Chondrocyte (in vitro differentiated cells): ENCODE data around the gene MAML3. TPM values are rescaled to one million over a fixed set of nuclear protein-coding genes. Genes with fewer than 3 reads are reported as not detected.

Source experiments
- DNase-seq: peaks from one replicate; pipeline ENCODE4 v3.0.0; 2021; ENCODE audit warnings: mixed read lengths, low spot score
- H3K27ac Mint-ChIP-seq: one replicate; pipeline ENCODE4 v1.8.0; 2021; ENCODE audit warnings: mild to moderate bottlenecking, moderate library complexity, mixed read lengths; ENCODE audit not compliant: unreplicated experiment
- H3K27me3 Mint-ChIP-seq: 2 replicates; pipeline ENCODE4 v1.8.0; 2021; ENCODE audit warnings: low read depth, mixed read lengths
- H3K36me3 Mint-ChIP-seq: 2 replicates; pipeline ENCODE4 v1.8.0; 2021; ENCODE audit warnings: low read depth, mixed read lengths
- H3K4me1 Mint-ChIP-seq: 2 replicates; pipeline ENCODE4 v1.8.0; 2021; ENCODE audit warnings: low read depth, mild to moderate bottlenecking, mixed read lengths
- H3K4me3 Mint-ChIP-seq: one replicate; pipeline ENCODE4 v1.8.0; 2021; ENCODE audit warnings: mild to moderate bottlenecking, moderate library complexity, mixed read lengths; ENCODE audit not compliant: unreplicated experiment
- H3K9me3 Mint-ChIP-seq: 2 replicates; pipeline ENCODE4 v1.8.0; 2021; ENCODE audit warnings: low read depth, mixed read lengths
- total RNA-seq: library from RNA; stranded (reverse); gene quantifications from 3 replicates; pipeline ENCODE4 v1.2.1, GENCODE V29; 2021
- TF ChIP-seq, protein P1 (sequence below): fragments of 200-600 bp; sonication (generic); IDR thresholded peaks from 2 replicates; pipeline ENCODE4 v1.5.0; 2021; ENCODE audit warnings: antibody characterized with exemption, mild to moderate bottlenecking, moderate library complexity

Gene MAML3
- total RNA-seq, 1 donor from 2014 or later, result 1.6 TPM

- no peak overlapping the region for H3K27ac Mint-ChIP-seq
- H3K4me3 Mint-ChIP-seq, result no peak overlapping the region
- TF ChIP-seq, protein P1, sequence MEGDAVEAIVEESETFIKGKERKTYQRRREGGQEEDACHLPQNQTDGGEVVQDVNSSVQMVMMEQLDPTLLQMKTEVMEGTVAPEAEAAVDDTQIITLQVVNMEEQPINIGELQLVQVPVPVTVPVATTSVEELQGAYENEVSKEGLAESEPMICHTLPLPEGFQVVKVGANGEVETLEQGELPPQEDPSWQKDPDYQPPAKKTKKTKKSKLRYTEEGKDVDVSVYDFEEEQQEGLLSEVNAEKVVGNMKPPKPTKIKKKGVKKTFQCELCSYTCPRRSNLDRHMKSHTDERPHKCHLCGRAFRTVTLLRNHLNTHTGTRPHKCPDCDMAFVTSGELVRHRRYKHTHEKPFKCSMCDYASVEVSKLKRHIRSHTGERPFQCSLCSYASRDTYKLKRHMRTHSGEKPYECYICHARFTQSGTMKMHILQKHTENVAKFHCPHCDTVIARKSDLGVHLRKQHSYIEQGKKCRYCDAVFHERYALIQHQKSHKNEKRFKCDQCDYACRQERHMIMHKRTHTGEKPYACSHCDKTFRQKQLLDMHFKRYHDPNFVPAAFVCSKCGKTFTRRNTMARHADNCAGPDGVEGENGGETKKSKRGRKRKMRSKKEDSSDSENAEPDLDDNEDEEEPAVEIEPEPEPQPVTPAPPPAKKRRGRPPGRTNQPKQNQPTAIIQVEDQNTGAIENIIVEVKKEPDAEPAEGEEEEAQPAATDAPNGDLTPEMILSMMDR, result no peak
- no peaks in the 10 kb centered on the region for H3K4me1 Mint-ChIP-seq
- no peaks in the 10 kb centered on the region for H3K9me3 Mint-ChIP-seq
- no peaks in the 10 kb centered on the region for H3K36me3 Mint-ChIP-seq
- no peak for DNase-seq
- no peaks in the 10 kb centered on the region for H3K27me3 Mint-ChIP-seq
Measured at GRCh38 chr4:139773560-139774318, 380.2 kb downstream of the MAML3 start.

GRCh38 chr4:139770361-139770760, 383.6 kb downstream of the MAML3 start:
- TF ChIP-seq, protein P1, result no peak
- Mint-ChIP-seq H3K9me3 (no peaks in the 10 kb centered on the region), H3K4me3 (no peak overlapping the region), H3K4me1 (no peaks in the 10 kb centered on the region), H3K27ac (no peak overlapping the region), H3K27me3 (no peaks in the 10 kb centered on the region), H3K36me3 (no peaks in the 10 kb centered on the region)
- no peak for DNase-seq

DNA sequence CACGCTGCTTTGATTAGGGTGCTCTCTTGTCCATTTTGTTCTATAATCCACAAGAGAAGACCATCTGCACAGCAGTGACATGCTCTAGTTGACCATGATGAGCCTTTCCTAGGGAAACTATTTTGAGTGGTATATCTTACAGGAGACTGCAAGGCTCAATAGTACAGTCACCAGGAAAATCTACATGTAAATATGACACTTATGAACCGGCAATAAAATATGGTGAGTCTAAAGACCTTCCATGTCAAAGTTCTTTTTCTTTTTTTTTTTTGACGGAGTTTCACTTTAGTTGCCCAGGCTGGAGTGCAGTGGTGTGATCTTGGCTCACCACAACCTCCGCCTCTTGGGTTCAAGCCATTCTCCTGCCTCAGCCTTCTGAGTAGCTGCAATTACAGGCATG, 384.6 kb downstream of the MAML3 start:
- Mint-ChIP-seq H3K36me3 (no peaks in the 10 kb centered on the region), H3K27me3 (no peaks in the 10 kb centered on the region), H3K4me3 (no peak overlapping the region), H3K9me3 (no peaks in the 10 kb centered on the region), H3K4me1 (peaks cover 1% of the 10 kb centered on the region), H3K27ac (no peak overlapping the region)
- DNase-seq, result no peak
- TF ChIP-seq, protein P1, result no peak

- H3K4me3 Mint-ChIP-seq, result no peak overlapping the region
- peaks cover 6% of the 10 kb centered on the region for H3K4me1 Mint-ChIP-seq
- TF ChIP-seq, protein P1, result peak; percentile 41
Measured at GRCh38 chr4:139768896-139769295, 385.1 kb downstream of the MAML3 start.

GRCh38 chr4:139768366-139768765, 385.6 kb downstream of the MAML3 start:
- no peak overlapping the region for H3K27ac Mint-ChIP-seq
- no peak for DNase-seq

More at GRCh38 chr4:139768896-139769295, 385.1 kb downstream of the MAML3 start:
- no peak for DNase-seq
- no peak overlapping the region for H3K27ac Mint-ChIP-seq
- no peaks in the 10 kb centered on the region for H3K36me3 Mint-ChIP-seq
- H3K27me3 Mint-ChIP-seq, result no peaks in the 10 kb centered on the region
- H3K9me3 Mint-ChIP-seq, result no peaks in the 10 kb centered on the region

More at GRCh38 chr4:139768366-139768765, 385.6 kb downstream of the MAML3 start:
- Mint-ChIP-seq H3K4me1 (peaks cover 11% of the 10 kb centered on the region), H3K9me3 (no peaks in the 10 kb centered on the region), H3K36me3 (no peaks in the 10 kb centered on the region), H3K27me3 (no peaks in the 10 kb centered on the region), H3K4me3 (no peak overlapping the region)
- TF ChIP-seq, protein P1, result no peak
